Panc1 (cell line): Measurements from ENCODE around the gene BRME1. TPM values are rescaled to one million over a fixed set of nuclear protein-coding genes. Genes with fewer than 3 reads are reported as not detected.

Experiments used
- ATAC-seq: fragments of 200-7000 bp; cut with Tn5 transposase; 2 replicates; pipeline ENCODE4 v1.9.1; 2020; ENCODE audit warnings: mild to moderate bottlenecking, moderate library complexity
- BruUV-seq: library from RNA; stranded (reverse); fragments of 400-500 nt; replicated peaks from 2 replicates; lab custom pipeline; 2021; lab: Mats Ljungman, UMichigan
- CTCF ChIA-PET: fragments of 300-600 bp; sonication (Branson Sonifier 250); formaldehyde crosslinking; loops from one replicate; lab custom pipeline; 2022; ENCODE audit warnings: antibody characterized with exemption; lab: Charles Lee
- POLR2A ChIA-PET: fragments of 300-600 bp; sonication (Branson Sonifier 250); formaldehyde crosslinking; loops from one replicate; lab custom pipeline; 2022; ENCODE audit warnings: antibody characterized with exemption; lab: Charles Lee
- DNase-seq: peaks from one replicate; pipeline ENCODE4 v3.0.0-alpha.2; 2010; ENCODE audit warnings: low read depth, low spot score
- H3K27ac ChIP-seq: 2 replicates; pipeline ENCODE4 v1.5.1; 2011; ENCODE audit warnings: mild to moderate bottlenecking, low read length, inconsistent platforms
- H3K27me3 ChIP-seq: fragments of 200-500 bp; sonication (Bioruptor generic); 2 replicates; pipeline ENCODE4 v1.6.0; 2014; ENCODE audit warnings: low read length, inconsistent platforms; ENCODE audit not compliant: control insufficient read depth, insufficient read depth
- H3K36me3 ChIP-seq: fragments of 200-500 bp; sonication (Bioruptor generic); 2 replicates; pipeline ENCODE4 v1.5.1; 2014; ENCODE audit warnings: inconsistent platforms, mild to moderate bottlenecking, low read length, moderate library complexity; ENCODE audit not compliant: control insufficient read depth, insufficient read depth
- H3K4me1 ChIP-seq: 2 replicates; pipeline ENCODE4 v1.5.1; 2011; ENCODE audit warnings: inconsistent platforms, mild to moderate bottlenecking, low read length, moderate library complexity; ENCODE audit not compliant: control insufficient read depth, insufficient read depth
- H3K4me3 ChIP-seq, 2 experiments: 2 replicates each; pipeline ENCODE4 v1.5.1; 2011 to 2012; ENCODE audit warnings: low read depth in 2 of 2, low read length in 2 of 2, mild to moderate bottlenecking in 2 of 2, inconsistent platforms in 1 of 2, moderate library complexity in 1 of 2
- H3K9me3 ChIP-seq: fragments of 200-500 bp; sonication (Bioruptor generic); 2 replicates; pipeline ENCODE4 v1.5.1; 2014; ENCODE audit warnings: low read depth, mild to moderate bottlenecking, inconsistent platforms, low read length, moderate library complexity; ENCODE audit not compliant: control insufficient read depth, insufficient read depth
- CTCF ChIP-seq: fragments of 450-650 bp; IDR thresholded peaks from 2 replicates; pipeline ENCODE4 v1.5.1; 2017; ENCODE audit warnings: mild to moderate bottlenecking
- POLR2AphosphoS5 ChIP-seq: IDR thresholded peaks from 2 replicates; pipeline ENCODE4 v1.6.1; 2012; ENCODE audit warnings: mild to moderate bottlenecking, low read depth, low read length, moderate library complexity
- REST ChIP-seq, 2 experiments: IDR thresholded peaks; 2 replicates each; pipeline ENCODE4 v1.6.1; 2011 to 2012; ENCODE audit warnings: low read depth in 2 of 2, control low read depth in 1 of 2, low read length in 1 of 2, mild to moderate bottlenecking in 1 of 2, moderate library complexity in 1 of 2; ENCODE audit not compliant: insufficient read depth in 1 of 2
- SIN3A ChIP-seq: IDR thresholded peaks from 2 replicates; pipeline ENCODE4 v1.6.1; 2012; ENCODE audit warnings: low read depth, mild to moderate bottlenecking, low read length, moderate library complexity, borderline replicate concordance; ENCODE audit not compliant: insufficient read depth
- TCF7L2 ChIP-seq: IDR thresholded peaks from 2 replicates; pipeline ENCODE4 v1.6.1; 2011; ENCODE audit warnings: mild to moderate bottlenecking, low read depth, low read length, inconsistent platforms
- in situ Hi-C: cut with HindIII; loops from 2 replicates; pipeline ENCODE4 v1.10.0; 2016; ENCODE audit warnings: low sequenced_read_pairs, low pct_unique_long_range_greater_than_20kb
- intact Hi-C: fragments of 100-400 bp; cut with micrococcal nuclease; formaldehyde crosslinking; loops from one replicate; pipeline ENCODE4 v1.10.0; 2022; ENCODE audit not compliant: unreplicated experiment
- total RNA-seq: library from RNA; stranded (reverse); gene quantifications from one replicate; pipeline ENCODE4 v1.2.1, GENCODE V29; 2021; ENCODE audit not compliant: unreplicated experiment

The BRME1 gene
- total RNA-seq, 1 experiment from 2014 or later = 6.5 TPM

- H3K4me3 ChIP-seq = no peak overlapping the region
- H3K36me3 ChIP-seq = no peaks in the 10 kb centered on the region
- BruUV-seq = no TSS peak
- POLR2A ChIA-PET = no interaction called here
- no peak for DNase-seq
- no peak for ATAC-seq
- in situ Hi-C loops (no loop called here), intact Hi-C loops (loop anchor here (5.0 kb wide), 1 partner anchor 195 kb away; no protein-coding TSS in a partner anchor)
- TF ChIP-seq TCF7L2 = no peak
- TF ChIP-seq REST (IDR thresholded peaks at IDR 0.05; ENCODE audit: insufficient read depth in 1 of 2, low read depth in 2 of 2, low read length in 1 of 2) = no peak
- TF ChIP-seq CTCF = no peak
- no peak for TF ChIP-seq SIN3A
- no peak for TF ChIP-seq POLR2AphosphoS5
- no peaks in the 10 kb centered on the region for H3K27me3 ChIP-seq
- no peaks in the 10 kb centered on the region for H3K9me3 ChIP-seq
- CTCF ChIA-PET = no interaction called here
- peaks cover 16% of the 10 kb centered on the region for H3K4me1 ChIP-seq
- no peak overlapping the region for H3K27ac ChIP-seq
These were observed 23.5 kb downstream of the BRME1 start for GRCh38 chr19:13882419-13882795.

GRCh38 chr19:13881692-13882418 is 24.1 kb downstream of the BRME1 start:
- Histone ChIP-seq H3K36me3 (no peaks in the 10 kb centered on the region), H3K9me3 (no peaks in the 10 kb centered on the region), H3K4me1 (peaks cover 16% of the 10 kb centered on the region), H3K27me3 (no peaks in the 10 kb centered on the region), H3K27ac (no peak overlapping the region), H3K4me3 (no peak overlapping the region)
- no TSS peak for BruUV-seq
- no peak for TF ChIP-seq REST (IDR thresholded peaks at IDR 0.05; ENCODE audit: insufficient read depth in 1 of 2, low read depth in 2 of 2, low read length in 1 of 2)
- no peak for TF ChIP-seq POLR2AphosphoS5
- no peak for TF ChIP-seq TCF7L2
- TF ChIP-seq SIN3A = no peak
- no peak for TF ChIP-seq CTCF
- intact Hi-C loops (loop anchor here (5.0 kb wide), 1 partner anchor 195 kb away; no protein-coding TSS in a partner anchor), in situ Hi-C loops (no loop called here)
- ATAC-seq (no peak), DNase-seq (no peak)
- ChIA-PET CTCF (no interaction called here), POLR2A (interaction anchor here (0.7 kb wide), 1 partner anchor 194 kb away, joined by 7 read pairs; no protein-coding TSS in a partner anchor)
